NCI-H524 treated with DMSO at 0.1 percent for 48 hours (cell line): Measurements from ENCODE around the gene TRAPPC2L.
A peak's percentile ranks its signal among the peaks of the same experiment; 100 is the strongest.
"Not testable (repeated sequence)": the region's sequence is repeated elsewhere in the genome, so short reads cannot be mapped to it uniquely, and the experiment has no call there.

Experiments
- DNase-seq: peaks from one replicate; lab custom pipeline; 2025; lab: John Stamatoyannopoulos, UW

The TRAPPC2L gene

DNA sequence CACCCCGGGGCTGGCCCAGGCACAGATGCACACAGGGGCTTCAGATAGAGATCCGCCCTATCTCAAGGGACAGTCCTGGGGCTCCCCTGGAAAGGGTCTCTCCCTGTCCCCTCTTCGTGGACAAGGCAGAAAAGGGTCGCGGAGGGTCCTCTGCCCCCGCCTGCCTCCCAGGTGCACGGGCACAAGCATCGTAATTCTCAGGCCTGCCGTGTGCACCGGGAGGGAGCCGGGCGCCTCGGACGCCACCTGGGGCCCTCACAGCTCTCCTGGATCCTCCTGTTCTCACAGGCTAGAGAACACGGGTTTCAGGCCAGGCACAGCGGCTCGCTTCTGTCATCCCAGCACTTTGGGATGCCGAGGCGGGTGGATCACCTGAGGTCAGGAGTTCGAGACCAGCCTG lies 21.4 kb downstream of the TRAPPC2L start:
- DNase-seq, result no peak

GRCh38 chr16:88878967-88879787 lies 22.2 kb downstream of the TRAPPC2L start:
- DNase-seq, result no peak

DNA sequence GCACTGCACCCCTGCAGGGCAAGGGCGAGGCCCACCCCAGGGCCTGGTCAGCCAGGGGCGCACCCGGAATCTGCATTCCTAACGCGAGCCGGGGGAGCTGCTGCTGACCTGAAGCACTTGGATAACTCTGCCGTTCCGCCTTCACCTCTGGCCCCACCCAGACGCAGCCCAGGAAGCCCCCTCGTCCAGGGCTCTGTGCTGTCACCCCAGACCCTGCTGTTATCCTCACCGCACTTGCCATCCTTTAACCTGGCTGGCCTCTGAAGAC lies 22.8 kb downstream of the TRAPPC2L start:
- no peak for DNase-seq

DNA sequence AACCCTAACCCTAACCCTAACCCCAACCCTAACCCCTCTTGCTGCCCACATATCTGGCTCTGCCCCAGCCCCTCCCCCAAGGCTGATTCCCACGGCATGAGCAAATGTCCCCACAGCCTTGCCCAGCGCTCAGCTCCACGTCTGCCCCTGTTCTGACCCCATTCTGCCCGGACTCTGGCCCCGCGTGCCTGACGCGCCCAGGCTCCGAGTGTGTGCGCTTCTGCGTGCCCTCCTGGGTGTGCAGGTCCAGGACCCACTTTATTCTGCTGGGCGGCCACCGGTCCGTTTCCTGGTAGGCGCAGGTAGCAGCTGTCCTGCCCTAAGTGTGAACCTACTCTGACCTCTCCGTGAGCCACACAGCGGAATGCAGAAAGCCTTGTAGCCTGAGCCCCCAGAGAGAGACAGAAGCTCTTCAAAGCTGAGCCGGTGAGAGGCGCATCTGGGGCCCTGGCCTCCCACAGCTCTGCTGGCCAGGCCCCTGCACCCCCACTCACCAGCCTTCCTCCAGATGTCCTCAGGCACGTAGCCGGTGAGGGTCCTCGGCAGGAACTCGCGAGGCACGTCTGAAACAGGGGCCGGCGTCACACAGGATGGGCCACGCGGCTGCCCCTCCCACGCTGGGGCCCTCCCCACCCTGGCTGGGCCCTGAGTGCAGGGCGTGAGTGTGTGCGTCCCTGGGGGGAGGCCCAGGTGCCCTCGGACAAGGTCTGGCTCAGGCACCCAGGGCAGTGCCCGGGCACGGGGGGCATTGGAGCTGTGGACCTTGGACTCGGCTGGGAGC lies 23.5 kb downstream of the TRAPPC2L start:
- no peak for DNase-seq

DNA sequence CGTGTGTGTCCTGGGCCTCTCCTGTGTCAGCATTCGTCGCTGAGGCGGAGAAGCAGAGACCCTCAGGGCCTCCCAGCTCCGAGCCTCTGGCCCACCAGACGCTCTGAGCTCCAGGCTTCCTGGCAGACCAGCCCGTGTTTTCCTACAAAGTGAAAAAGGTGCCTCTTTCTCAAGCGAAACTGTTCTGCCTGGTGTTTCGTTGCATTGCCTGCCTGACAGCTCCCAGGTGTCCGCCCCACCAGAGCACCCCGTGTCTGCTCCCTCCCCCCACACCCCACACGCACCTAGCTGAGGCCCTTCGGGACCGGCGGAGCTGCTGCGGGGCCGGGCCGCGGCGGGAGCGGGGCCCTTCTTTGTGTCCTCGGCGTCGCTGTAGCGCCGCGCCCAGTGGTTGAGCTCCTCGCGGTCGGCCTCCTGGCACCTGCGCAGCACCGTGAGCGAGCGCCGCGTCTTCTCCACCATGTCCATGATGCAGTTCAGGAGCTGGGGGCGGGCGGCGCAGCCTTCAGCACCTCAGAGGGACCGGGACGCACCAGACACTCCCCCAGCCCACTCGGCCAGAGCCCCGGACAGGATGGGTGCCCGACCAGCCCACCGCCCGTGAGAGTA lies 24.2 kb downstream of the TRAPPC2L start:
- DNase-seq, result no peak

DNA sequence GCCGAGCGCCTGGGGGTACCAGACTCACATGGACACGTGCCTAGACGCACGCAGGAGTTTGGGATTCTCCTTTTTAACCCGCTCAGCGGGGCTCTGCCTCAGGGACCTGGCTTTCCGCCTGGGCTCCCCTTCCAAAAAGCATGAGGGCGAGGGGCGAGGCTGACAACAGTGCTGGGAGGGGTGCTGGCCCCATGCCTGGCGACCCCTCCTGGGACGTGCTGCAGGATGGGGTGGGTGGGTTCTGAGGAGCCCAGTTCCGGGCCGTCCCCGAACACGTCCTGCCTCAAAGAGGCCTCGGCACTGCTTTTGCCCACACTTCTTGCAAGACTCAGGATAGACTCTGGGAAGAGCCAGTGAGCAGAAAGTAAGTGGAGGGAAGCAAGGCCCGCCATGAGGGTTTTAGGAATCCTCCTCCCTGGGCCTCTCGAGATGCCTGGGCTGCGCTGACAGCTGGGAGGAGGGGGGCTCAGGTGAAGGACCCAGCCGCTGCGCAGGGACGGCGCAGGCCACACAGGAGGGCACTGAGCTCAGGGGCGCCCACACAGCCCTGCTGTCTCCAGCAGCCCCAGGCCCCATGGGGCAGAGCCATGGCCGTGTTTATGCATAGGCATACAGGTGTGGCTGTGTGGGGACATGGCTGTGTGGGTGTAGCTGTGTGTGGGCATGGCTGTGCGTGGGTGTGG lies 24.9 kb downstream of the TRAPPC2L start:
- no peak for DNase-seq

GRCh38 chr16:88882358-88883030 lies 25.6 kb downstream of the TRAPPC2L start:
- no peak for DNase-seq

- DNase-seq, result no peak
These were observed 26.4 kb downstream of the TRAPPC2L start for GRCh38 chr16:88883117-88883895.

DNA sequence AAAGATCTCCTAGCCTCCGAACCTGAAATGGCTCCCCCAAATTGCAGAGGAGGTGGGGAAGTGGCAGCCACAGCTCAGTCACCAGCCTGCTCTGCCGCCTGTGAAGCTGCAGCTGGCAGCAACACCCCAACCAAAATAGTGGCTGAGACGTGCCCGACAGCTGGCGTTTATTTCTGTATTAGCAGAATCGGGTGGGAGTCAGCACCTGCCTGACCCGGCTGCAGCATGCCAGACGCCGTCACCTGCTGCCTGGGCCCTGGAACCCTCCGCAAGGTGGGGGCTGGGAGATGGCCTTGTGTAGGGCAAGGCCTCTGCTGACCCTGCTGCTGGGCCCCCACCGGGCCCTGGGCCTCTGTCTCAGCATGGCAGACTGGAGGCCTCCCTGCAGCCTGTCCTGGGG lies 27.0 kb downstream of the TRAPPC2L start:
- DNase-seq, result no peak

DNA sequence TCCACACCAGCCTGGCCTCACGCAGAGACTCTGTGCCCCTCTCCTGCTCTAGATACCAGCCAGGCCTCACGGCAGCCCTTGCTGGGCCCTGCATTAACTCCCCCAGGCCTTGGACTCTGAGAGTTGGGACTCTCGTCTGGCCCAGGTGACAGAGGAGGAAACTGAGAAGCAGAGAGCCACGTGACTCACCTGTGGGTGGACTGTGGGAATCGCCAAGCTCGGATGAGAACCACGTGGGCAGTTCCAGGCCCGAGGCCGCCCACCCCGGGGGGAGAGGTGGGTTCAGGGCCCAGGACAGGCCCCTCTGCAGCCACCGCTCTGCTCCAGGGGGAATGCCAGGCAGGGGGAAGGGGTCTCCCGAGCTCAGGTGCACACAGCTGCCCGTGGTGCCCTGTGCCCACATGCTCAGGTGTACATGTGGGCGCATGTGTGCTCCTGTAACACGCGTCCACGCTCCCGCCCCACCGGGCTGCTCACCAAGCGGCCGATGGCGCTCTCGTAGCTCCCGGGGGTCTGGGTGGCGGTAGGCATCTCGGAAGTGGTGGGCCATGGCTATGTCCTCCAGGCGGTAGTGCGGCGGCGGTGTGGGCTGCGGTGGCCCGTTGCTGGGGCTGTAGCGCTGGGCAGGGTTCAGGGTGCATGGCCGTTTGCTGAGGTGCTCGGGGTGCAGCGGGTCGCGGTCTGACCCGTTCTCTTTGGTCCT lies 27.8 kb downstream of the TRAPPC2L start:
- no peak for DNase-seq

DNA sequence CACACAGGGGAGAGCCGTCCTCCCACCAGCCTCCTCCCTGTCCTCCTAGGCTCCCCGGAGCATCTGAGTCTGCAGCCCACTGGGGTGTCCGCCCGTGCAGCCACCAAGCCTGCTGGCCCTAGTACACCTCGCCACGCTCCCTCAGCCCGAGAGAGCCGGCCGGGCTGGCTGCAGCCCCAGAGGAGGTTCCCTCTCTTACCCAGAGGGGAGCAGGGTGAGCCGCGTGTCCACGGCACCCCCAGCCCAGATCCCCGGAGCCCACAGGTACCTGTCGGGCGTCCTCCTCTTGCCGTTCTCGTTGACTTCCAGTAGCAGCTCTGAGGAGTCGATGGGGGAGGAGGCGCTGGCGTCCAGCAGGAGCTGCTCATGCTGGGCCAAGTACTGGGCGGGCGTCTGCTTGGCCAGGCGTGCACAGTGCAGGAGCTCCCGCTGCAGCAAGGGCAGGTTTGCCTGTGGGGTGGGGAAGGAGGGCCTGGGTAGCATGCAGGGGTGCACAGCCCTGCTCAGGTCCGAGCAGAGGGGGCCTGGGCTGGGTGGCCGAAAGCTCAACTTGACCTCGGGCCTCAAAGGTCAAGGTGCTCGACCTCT lies 28.9 kb downstream of the TRAPPC2L start:
- DNase-seq, result no peak

- DNase-seq, result no peak
These were observed 29.5 kb downstream of the TRAPPC2L start for GRCh38 chr16:88886420-88886844.

DNA sequence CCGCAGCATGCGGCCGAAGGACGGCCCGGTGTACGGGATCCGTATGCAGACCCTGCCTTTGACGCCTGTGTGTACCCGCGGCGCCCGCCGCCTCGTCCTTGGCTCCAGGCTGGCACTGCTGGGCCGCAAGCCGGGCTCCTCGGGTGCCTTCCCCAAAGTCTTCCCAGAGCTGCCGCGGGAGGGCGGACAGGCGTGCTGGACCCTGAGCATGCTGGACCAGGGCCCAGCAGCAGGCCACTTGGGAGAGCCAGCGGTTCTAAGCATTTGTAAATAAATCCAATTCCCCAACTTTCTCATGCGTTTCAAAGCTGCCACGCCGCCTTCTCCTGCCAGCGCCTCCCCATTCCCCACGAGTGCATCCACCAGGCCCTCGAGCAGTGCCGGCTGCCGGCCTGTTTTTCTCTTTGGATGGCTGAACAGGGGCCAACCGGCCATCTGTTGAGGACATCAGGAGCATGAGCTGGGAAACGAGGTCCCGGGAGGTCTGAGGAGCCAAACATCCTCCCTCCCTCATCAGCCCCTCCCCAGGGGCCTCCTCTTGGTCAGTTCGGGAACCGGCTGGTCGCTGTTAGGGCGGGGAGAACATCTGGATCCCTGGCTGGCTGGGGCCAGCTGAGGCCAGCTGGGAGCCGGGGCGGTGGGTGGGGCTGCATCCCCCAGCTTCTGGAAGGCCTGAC lies 30.1 kb downstream of the TRAPPC2L start:
- DNase-seq, result peak; percentile 95

DNA sequence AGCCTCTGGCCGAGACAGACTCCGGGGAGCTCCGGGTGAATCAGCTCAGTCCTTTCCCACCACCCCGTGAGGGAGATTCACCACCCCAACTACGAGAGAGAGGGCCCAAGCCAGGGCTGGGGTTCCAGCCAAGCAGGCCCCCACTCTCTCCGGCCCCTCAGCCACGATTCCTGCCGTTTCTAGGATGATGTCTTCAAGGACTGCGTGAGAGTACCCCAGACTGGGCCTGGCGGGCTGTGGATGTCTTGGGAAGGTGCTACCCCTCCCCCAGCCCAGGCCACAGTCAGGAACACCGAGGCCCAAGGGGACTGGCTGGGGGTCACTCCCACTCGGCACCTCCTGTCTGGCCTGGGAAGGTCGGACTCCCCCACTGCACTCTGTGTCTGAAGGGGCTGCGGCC lies 31.1 kb downstream of the TRAPPC2L start:
- no peak for DNase-seq

- DNase-seq, result peak; percentile 94
These were observed 31.8 kb downstream of the TRAPPC2L start for GRCh38 chr16:88888461-88889387.

DNA sequence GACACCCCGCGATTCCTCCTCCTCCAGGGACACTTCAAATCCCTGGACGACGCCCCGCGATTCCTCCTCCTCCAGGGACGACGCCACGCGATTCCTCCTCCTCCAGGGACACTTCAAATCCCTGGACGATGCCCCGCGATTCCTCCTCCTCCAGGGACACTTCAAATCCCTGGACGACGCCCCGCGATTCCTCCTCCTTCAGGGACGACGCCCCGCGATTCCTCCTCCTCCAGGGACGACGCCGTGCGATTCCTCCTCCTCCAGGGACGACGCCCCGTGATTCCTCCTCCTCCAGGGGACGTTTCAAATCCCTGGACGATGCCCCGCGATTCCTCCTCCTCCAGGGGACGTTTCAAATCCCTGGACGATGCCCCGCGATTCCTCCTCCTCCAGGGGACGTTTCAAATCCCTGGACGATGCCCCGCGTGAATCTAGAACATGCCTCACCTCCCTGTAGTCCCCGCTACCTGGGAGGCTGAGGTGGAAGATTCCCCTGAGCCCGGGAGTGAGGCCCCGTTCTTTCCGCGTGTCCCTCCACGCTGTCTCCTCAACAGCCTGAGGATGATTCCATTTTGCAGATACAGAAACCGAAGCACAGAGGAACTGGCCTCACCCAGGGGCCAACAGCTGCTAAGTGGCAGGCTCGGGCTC lies 32.9 kb downstream of the TRAPPC2L start:
- DNase-seq, result not testable (repeated sequence)

DNA sequence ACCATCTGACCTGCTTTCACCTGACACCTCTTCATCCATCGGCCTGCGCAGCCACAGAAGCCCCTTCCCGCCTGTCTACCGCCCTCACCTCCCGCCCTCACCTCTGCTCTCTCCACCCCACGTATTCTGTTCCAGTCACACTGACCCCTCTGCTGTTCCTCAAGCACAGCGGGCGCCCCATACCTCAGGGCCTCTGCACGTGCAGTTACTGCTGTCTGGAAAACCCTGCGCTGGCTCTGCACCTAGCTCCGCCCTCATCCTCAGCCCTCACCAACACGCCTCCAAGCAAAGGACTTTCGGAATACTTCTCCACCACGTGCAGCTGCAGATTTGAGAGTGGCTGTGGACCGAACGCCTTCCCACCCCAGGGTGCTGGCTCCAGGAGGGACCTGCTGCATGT lies 34.2 kb downstream of the TRAPPC2L start:
- DNase-seq, result no peak

DNA sequence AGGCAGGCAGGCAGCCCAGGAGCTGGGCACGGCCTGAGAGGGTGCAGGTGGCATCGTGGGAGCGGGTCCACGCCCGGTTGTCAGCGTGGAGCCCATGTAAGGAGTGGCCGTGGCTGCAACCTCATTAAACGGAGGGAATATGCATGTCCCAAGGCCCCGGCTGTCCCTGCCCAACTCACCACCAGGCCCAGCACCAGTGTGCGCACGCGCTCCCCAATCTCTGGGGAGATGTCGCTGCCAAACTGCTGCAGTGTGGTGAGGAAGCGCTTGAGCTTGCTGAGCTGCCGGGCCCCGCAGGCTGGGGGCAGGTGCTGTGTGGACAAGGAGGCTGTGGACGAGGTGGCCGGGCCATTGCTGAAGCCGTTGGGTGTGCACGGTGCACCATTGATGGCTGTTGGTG lies 35.1 kb downstream of the TRAPPC2L start:
- no peak for DNase-seq
